Peyer's patch (tissue), 4 donors: ENCODE data around the gene UBE2G2. TPM values are rescaled to one million over a fixed set of nuclear protein-coding genes. Genes with fewer than 3 reads are reported as not detected.
A peak's percentile ranks its signal among the peaks of the same experiment; 100 is the strongest.

Experiments
- DNase-seq, 3 donors: peaks; one replicate each; pipeline ENCODE4 v3.0.0-alpha.2; 2017 to 2019
- H3K27ac ChIP-seq, 4 donors: fragments of 200-600 bp; sonication (generic); one replicate each; pipeline ENCODE4 v1.5.1; 2016 to 2019
- H3K27me3 ChIP-seq, 2 donors: fragments of 200-600 bp; sonication (generic); one replicate each; pipeline ENCODE4 v1.5.1; 2019
- H3K36me3 ChIP-seq, 3 donors: fragments of 200-600 bp; sonication (generic); one replicate each; pipeline ENCODE4 v1.5.1; 2016 to 2019
- H3K4me1 ChIP-seq, 4 donors: fragments of 200-600 bp; sonication (generic); one replicate each; pipeline ENCODE4 v1.5.1; 2016 to 2019
- H3K4me3 ChIP-seq, 4 donors: fragments of 200-600 bp; sonication (generic); 1 replicate in 3 of 4; 2 replicates in 1 of 4; pipeline ENCODE4 v1.5.1; 2016 to 2019; ENCODE audit warnings: mild to moderate bottlenecking in 1 of 4
- H3K9me3 ChIP-seq, 4 donors: fragments of 200-600 bp; sonication (generic); one replicate each; pipeline ENCODE4 v1.5.1; 2016 to 2019; ENCODE audit warnings: mild to moderate bottlenecking in 1 of 4
- POLR2A ChIP-seq, 2 donors: fragments of 450-650 bp; IDR thresholded peaks; one replicate each; pipeline ENCODE4 v1.5.1; 2017; ENCODE audit warnings: antibody characterized with exemption in 2 of 2, mild to moderate bottlenecking in 2 of 2, moderate library complexity in 2 of 2
- total RNA-seq, 4 donors: library from RNA; depleted of rRNA; stranded (reverse); fragments of >200 nt; gene quantifications; one replicate each; pipeline ENCODE4 v1.1.0, GENCODE V29; 2016
- TF ChIP-seq, protein P1 (sequence below), 6 experiments: fragments of 450-650 bp in 4 of 6; fragments of 200-600 bp in 2 of 6; sonication (generic) in 1 of 6; IDR thresholded peaks; one replicate each; pipeline ENCODE4 v1.5.1; 2017 to 2019; ENCODE audit warnings: antibody characterized with exemption in 6 of 6, mild to moderate bottlenecking in 3 of 6, moderate library complexity in 1 of 6

UBE2G2 gene
- total RNA-seq, 4 donors from 2014 or later, result 68.8 to 116 (median 95.1) TPM

DNA sequence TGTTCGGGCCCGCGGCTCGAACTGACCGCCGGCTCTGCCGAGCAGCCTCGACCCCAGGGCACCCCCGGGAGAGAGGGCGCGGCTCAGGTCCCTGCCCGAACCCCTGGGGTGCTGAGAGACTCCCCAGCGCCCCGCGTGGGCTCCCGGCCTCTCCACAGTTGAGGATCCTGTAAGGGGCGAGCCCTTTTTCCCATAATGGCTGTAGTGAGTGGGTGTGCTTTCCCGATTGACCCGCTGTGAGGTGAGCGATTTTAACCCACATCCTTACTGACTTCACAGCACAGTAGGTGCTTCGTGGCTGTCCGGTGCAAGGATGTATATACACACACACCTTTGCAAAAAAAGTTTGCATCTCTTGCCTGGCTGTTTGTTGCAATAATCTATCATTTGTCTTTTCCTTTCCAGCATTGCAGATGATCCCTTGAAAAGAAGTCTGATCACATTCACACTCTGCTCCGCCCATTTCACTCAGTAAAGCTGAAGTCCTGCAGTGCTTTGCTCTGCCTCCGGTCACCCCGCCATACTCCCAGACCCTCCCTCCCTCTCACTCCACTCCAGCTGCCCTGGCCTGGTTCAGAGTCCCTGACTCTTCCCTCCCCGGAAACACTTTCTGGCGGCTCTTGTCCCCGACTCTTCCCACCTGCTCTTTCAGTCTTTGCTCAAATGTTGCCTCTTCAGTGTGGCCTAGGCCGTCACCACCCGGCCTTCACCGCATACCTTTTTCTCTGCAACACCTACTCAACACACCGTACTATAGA lies 955 bp upstream of the UBE2G2 start:
- peaks cover 0 to 34% (median 0%) of the 10 kb centered on the region in 3 donors for H3K36me3 ChIP-seq
- H3K9me3 ChIP-seq, result no peaks in the 10 kb centered on the region
- no peaks in the 10 kb centered on the region for H3K27me3 ChIP-seq
- H3K4me1 ChIP-seq, result peaks cover 0 to 27% (median 6%) of the 10 kb centered on the region in 4 donors
- H3K27ac ChIP-seq, result peak overlapping the region; percentile 64 to 86 (median 69)
- TF ChIP-seq POLR2A (IDR thresholded peaks at IDR 0.05), result no peak
- TF ChIP-seq, protein P1, sequence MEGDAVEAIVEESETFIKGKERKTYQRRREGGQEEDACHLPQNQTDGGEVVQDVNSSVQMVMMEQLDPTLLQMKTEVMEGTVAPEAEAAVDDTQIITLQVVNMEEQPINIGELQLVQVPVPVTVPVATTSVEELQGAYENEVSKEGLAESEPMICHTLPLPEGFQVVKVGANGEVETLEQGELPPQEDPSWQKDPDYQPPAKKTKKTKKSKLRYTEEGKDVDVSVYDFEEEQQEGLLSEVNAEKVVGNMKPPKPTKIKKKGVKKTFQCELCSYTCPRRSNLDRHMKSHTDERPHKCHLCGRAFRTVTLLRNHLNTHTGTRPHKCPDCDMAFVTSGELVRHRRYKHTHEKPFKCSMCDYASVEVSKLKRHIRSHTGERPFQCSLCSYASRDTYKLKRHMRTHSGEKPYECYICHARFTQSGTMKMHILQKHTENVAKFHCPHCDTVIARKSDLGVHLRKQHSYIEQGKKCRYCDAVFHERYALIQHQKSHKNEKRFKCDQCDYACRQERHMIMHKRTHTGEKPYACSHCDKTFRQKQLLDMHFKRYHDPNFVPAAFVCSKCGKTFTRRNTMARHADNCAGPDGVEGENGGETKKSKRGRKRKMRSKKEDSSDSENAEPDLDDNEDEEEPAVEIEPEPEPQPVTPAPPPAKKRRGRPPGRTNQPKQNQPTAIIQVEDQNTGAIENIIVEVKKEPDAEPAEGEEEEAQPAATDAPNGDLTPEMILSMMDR (IDR thresholded peaks at IDR 0.05), result no peak
- H3K4me3 ChIP-seq, result peak overlapping the region; percentile 81 to 99 (median 88)
- no peak for DNase-seq

DNA sequence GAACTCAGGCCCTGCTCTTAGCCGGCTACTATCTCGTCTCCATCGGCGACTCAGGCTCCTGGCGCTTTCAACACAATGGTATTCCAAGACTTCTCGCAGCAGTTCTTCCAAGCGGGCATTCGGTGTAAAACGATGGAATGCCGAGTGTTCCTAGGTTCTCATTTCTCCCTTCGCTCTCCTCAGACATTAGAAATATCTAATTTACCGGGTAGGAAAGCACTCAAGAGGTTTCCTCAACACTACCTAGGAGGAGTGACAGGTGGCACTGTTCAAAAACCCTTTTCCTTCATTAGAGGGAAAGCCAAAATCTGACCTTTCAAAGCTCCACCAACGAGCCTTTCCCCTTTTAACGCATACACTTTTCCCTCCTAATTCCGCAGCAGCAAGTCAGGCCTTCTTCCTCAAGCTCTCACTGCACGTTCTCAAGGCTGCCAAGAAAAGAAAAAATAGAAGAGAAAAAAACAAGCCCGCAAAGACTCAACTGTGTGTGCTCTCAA lies 601 bp downstream of the UBE2G2 start:
- peak overlapping the region; percentile 81 to 99 (median 88) for H3K4me3 ChIP-seq
- no peaks in the 10 kb centered on the region for H3K9me3 ChIP-seq
- peaks cover 0 to 19% (median 0%) of the 10 kb centered on the region in 3 donors for H3K36me3 ChIP-seq
- peak overlapping the region; percentile 64 to 86 (median 69) for H3K27ac ChIP-seq
- TF ChIP-seq POLR2A (IDR thresholded peaks at IDR 0.05), result no peak
- TF ChIP-seq, protein P1 (IDR thresholded peaks at IDR 0.05), result peak; percentile 19 to 54 (median 42)
- no peaks in the 10 kb centered on the region for H3K27me3 ChIP-seq
- no peak for DNase-seq
- H3K4me1 ChIP-seq, result peaks cover 0 to 27% (median 6%) of the 10 kb centered on the region in 4 donors

DNA sequence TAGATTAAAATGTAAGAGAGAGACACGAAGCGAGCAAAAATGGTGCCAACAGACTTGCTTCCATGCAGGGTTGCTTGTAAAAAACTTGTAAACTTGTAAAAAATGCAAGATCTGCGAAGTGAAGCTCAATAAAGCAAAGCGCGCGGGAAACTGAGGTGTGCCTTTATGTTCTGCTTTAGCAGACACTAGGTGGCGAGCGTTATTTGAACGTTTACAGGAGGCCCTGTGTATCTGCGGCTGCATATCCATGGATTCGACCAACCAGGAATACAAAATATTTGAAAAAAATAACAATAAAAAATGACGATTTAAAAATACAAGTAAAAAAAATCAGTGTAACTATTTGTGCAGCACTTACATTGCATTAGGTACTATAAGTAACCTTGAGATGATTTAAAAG lies 1.5 kb downstream of the UBE2G2 start:
- H3K4me3 ChIP-seq, result peak overlapping the region in 1 of 4 donors; percentile 81
- TF ChIP-seq, protein P1 (IDR thresholded peaks at IDR 0.05), result peak in 4 of 6 experiments; percentile 18 to 53 (median 50)
- no peak for TF ChIP-seq POLR2A (IDR thresholded peaks at IDR 0.05)
- H3K27ac ChIP-seq, result no peak overlapping the region
- DNase-seq, result peak in 1 of 3 donors; percentile 63
- H3K4me1 ChIP-seq, result peaks cover 0 to 27% (median 6%) of the 10 kb centered on the region in 4 donors
- peaks cover 0 to 10% (median 0%) of the 10 kb centered on the region in 3 donors for H3K36me3 ChIP-seq
- no peaks in the 10 kb centered on the region for H3K27me3 ChIP-seq
- no peaks in the 10 kb centered on the region for H3K9me3 ChIP-seq

DNA sequence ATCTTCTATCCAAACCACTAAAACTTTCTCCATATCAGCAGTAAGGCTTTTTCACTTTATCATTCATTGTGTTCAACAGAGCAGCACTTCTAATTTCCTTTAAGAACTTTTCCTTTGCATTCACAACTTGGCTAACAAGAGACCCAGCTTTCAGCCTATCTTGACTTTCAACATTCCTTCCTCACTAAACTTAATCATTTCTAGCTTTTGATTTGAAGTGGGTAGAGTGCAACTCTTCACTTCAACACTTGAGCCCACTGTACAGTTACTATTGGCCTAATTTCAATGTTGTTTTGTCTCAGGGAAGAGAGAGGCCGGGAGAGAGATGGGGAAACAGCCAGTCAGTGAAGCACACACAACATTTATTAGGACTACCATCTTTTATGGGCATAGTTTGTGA lies 2.0 kb downstream of the UBE2G2 start:
- no peak for TF ChIP-seq POLR2A (IDR thresholded peaks at IDR 0.05)
- TF ChIP-seq, protein P1 (IDR thresholded peaks at IDR 0.05), result no peak
- no peak for DNase-seq
- no peak overlapping the region for H3K4me3 ChIP-seq
- H3K4me1 ChIP-seq, result peaks cover 0 to 27% (median 6%) of the 10 kb centered on the region in 4 donors
- peaks cover 0 to 6% (median 0%) of the 10 kb centered on the region in 3 donors for H3K36me3 ChIP-seq
- H3K27me3 ChIP-seq, result no peaks in the 10 kb centered on the region
- no peaks in the 10 kb centered on the region for H3K9me3 ChIP-seq
- no peak overlapping the region for H3K27ac ChIP-seq

DNA sequence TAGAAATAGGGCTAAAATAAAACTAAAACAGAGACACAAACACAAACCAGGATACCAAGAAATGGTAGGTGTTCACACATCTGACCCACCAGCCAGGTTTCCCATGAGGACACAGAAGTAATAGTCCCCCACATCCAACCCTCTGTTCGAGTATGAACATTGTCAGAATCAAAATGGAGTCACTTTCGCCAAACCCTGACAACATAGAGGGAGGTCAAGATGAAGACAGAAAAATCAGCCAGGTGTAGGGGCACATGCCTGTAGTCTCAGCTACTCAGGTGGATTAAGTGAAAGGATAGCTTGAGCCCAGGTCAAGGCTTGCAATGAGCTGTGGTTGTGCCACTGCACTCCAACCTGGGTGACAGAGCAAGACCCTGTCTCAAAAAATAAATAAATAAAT lies 3.8 kb downstream of the UBE2G2 start:
- Histone ChIP-seq H3K9me3 (no peaks in the 10 kb centered on the region), H3K27me3 (no peaks in the 10 kb centered on the region), H3K27ac (no peak overlapping the region), H3K4me3 (no peak overlapping the region), H3K36me3 (peaks cover 0 to 6% (median 0%) of the 10 kb centered on the region in 3 donors), H3K4me1 (peaks cover 0 to 29% (median 8%) of the 10 kb centered on the region in 4 donors)
- no peak for DNase-seq
- TF ChIP-seq, protein P1 (IDR thresholded peaks at IDR 0.05), result no peak
- no peak for TF ChIP-seq POLR2A (IDR thresholded peaks at IDR 0.05)
